Right lobe of liver (tissue), 6 donors: Measurements from ENCODE around the gene CENPP. TPM values are rescaled to one million over a fixed set of nuclear protein-coding genes. Genes with fewer than 3 reads are reported as not detected.

Experiments
- ATAC-seq, 4 donors: fragments of 200-7000 bp; cut with Tn5 transposase; one replicate each; pipeline ENCODE4 v1.9.1; 2020; ENCODE audit warnings: mild to moderate bottlenecking in 4 of 4, moderate library complexity in 4 of 4
- DNase-seq, 3 donors: peaks; one replicate each; pipeline ENCODE4 v3.0.0-alpha.2; 2020
- H3K27ac ChIP-seq, 3 donors: fragments of 200-600 bp; one replicate each; pipeline ENCODE4 v1.8.0; 2022
- H3K27me3 ChIP-seq, 2 donors: fragments of 200-600 bp; one replicate each; pipeline ENCODE4 v1.8.0; 2022
- H3K36me3 ChIP-seq, 4 donors: fragments of 200-600 bp; sonication (generic) in 1 of 4; one replicate each; pipeline versions ENCODE4 v1.5.1 to v1.8.0; 2017 to 2022; ENCODE audit warnings: control low read depth in 1 of 4
- H3K4me1 ChIP-seq, 4 donors: fragments of 200-600 bp; sonication (generic) in 1 of 4; one replicate each; pipeline versions ENCODE4 v1.5.1 to v1.8.0; 2017 to 2022; ENCODE audit warnings: control low read depth in 1 of 4
- H3K4me3 ChIP-seq, 3 donors: fragments of 200-600 bp; one replicate each; pipeline ENCODE4 v1.8.0; 2022
- H3K9me3 ChIP-seq, 4 donors: fragments of 200-600 bp; sonication (generic) in 1 of 4; one replicate each; pipeline versions ENCODE4 v1.5.1 to v1.8.0; 2017 to 2022; ENCODE audit warnings: control low read depth in 1 of 4
- CTCF ChIP-seq, 4 donors: fragments of 200-600 bp in 3 of 4; fragments of 450-650 bp in 1 of 4; IDR thresholded peaks; one replicate each; pipeline versions ENCODE4 v1.5.1 to v1.8.0; 2016 to 2022; ENCODE audit warnings: antibody characterized with exemption in 4 of 4, mild to moderate bottlenecking in 2 of 4
- POLR2A ChIP-seq: fragments of 450-650 bp; IDR thresholded peaks from one replicate; pipeline ENCODE4 v1.6.1; 2017; ENCODE audit warnings: antibody characterized with exemption, mild to moderate bottlenecking
- WGBS: methylation state at CpG from one replicate; pipeline ENCODE4 v1.1.6; 2018; ENCODE audit warnings: low coverage, low lambda C conversion rate; ENCODE audit not compliant: insufficient coverage; ENCODE audit errors: missing lambda C conversion rate; 5-methylcytosine and 5-hydroxymethylcytosine counted together
- intact Hi-C, 2 donors: fragments of 100-400 bp; cut with DNase I; formaldehyde crosslinking; loops; one replicate each; pipeline versions ENCODE4 v1.11.2 to v1.14.1; 2022
- total RNA-seq, 6 experiments: library from RNA; depleted of rRNA in 2 of 6; stranded (reverse); fragments of >200 nt in 2 of 6; fragmentation: NEBNext Ultra II Directional in 3 of 6; extraction: Animal tissue kit (Norgen Biotek cat#: 25700) in 3 of 6; gene quantifications; one replicate each; pipeline versions ENCODE4 v1.1.0 to v1.2.4, GENCODE V29; 2016 to 2023
- donor health status: DM: no; HTN: yes; CAD: no.
- donor health status: DM: no; HTN: no; CAD: no.
- donor health status: DM: no; HTN: no; CAD: no.
- donor health status: DM: no; HTN: yes; CAD: no.
- donor health status: DM: no; HTN: yes; CAD: no.

The CENPP gene
- total RNA-seq, 6 experiments from 2014 or later, result 1.0 to 3.7 (median 1.5) TPM

- Histone ChIP-seq H3K36me3 (no peaks in the 10 kb centered on the region), H3K27ac (no peak overlapping the region), H3K4me1 (no peaks in the 10 kb centered on the region), H3K27me3 (no peaks in the 10 kb centered on the region), H3K4me3 (no peak overlapping the region), H3K9me3 (no peaks in the 10 kb centered on the region)
- intact Hi-C loops, result loop anchor here in 1 of 2 donors (10.0 kb wide), 1 partner anchor 127 kb away; no protein-coding TSS in a partner anchor
- ATAC-seq (no peak), DNase-seq (no peak)
- TF ChIP-seq POLR2A, result no peak
- WGBS, result 62% methylated on average over 3 of the region's 4 CpGs
Observed at GRCh38 chr9:92507496-92507895, 181.7 kb downstream of the CENPP start.

GRCh38 chr9:92508018-92508820 is 182.5 kb downstream of the CENPP start:
- no peak for ATAC-seq
- no peaks in the 10 kb centered on the region for H3K27me3 ChIP-seq

GRCh38 chr9:92509050-92509449 is 183.3 kb downstream of the CENPP start:
- Histone ChIP-seq H3K27me3 (no peaks in the 10 kb centered on the region), H3K9me3 (no peaks in the 10 kb centered on the region), H3K4me1 (no peaks in the 10 kb centered on the region), H3K36me3 (no peaks in the 10 kb centered on the region), H3K27ac (no peak overlapping the region), H3K4me3 (no peak overlapping the region)
- ATAC-seq, result no peak
- TF ChIP-seq POLR2A (no peak), CTCF (IDR thresholded peaks at IDR 0.05) (no peak)
- intact Hi-C loops, result loop anchor here in 1 of 2 donors (10.0 kb wide), 1 partner anchor 126 kb away; no protein-coding TSS in a partner anchor
- 96% methylated on average over 4 of the region's 5 CpGs for WGBS
- DNase-seq, result no peak

More at GRCh38 chr9:92508018-92508820, 182.5 kb downstream of the CENPP start:
- H3K27ac ChIP-seq, result no peak overlapping the region
- intact Hi-C loops, result loop anchor here in 1 of 2 donors (10.0 kb wide), 1 partner anchor 127 kb away; no protein-coding TSS in a partner anchor
- TF ChIP-seq CTCF (IDR thresholded peaks at IDR 0.05), result no peak
- TF ChIP-seq POLR2A, result no peak
- H3K4me3 ChIP-seq, result no peak overlapping the region
- no peak for DNase-seq
- WGBS, result 74% methylated on average over 3 of the region's 10 CpGs
- no peaks in the 10 kb centered on the region for H3K9me3 ChIP-seq
- no peaks in the 10 kb centered on the region for H3K36me3 ChIP-seq
- no peaks in the 10 kb centered on the region for H3K4me1 ChIP-seq

GRCh38 chr9:92510747-92511146 is 185.0 kb downstream of the CENPP start:
- Histone ChIP-seq H3K27ac (no peak overlapping the region), H3K36me3 (no peaks in the 10 kb centered on the region), H3K4me3 (no peak overlapping the region), H3K9me3 (no peaks in the 10 kb centered on the region), H3K27me3 (no peaks in the 10 kb centered on the region), H3K4me1 (no peaks in the 10 kb centered on the region)
- intact Hi-C loops, result no loop called here
- ATAC-seq (no peak), DNase-seq (no peak)
- no peak for TF ChIP-seq POLR2A
- no peak for TF ChIP-seq CTCF (IDR thresholded peaks at IDR 0.05)

GRCh38 chr9:92512622-92513021 is 186.9 kb downstream of the CENPP start:
- no peak overlapping the region for H3K4me3 ChIP-seq
- no peaks in the 10 kb centered on the region for H3K27me3 ChIP-seq
- ATAC-seq, result no peak
- H3K36me3 ChIP-seq, result peaks cover 0 to 11% (median 0%) of the 10 kb centered on the region in 4 donors
- TF ChIP-seq CTCF (IDR thresholded peaks at IDR 0.05) (no peak), POLR2A (no peak)
- no peak for DNase-seq
- no peaks in the 10 kb centered on the region for H3K9me3 ChIP-seq
- no peak overlapping the region for H3K27ac ChIP-seq
- H3K4me1 ChIP-seq, result no peaks in the 10 kb centered on the region
- 65% methylated on average over 3 of the region's 3 CpGs for WGBS
- intact Hi-C loops, result no loop called here
